Tibial nerve (tissue), 4 donors: Measurements from ENCODE around the gene KCNK2. TPM values are rescaled to one million over a fixed set of nuclear protein-coding genes. Genes with fewer than 3 reads are reported as not detected.
"Not testable (repeated sequence)": the region's sequence is repeated elsewhere in the genome, so short reads cannot be mapped to it uniquely, and the experiment has no call there.

Experiments used
- DNase-seq, 2 donors: peaks; one replicate each; pipeline ENCODE4 v3.0.0-alpha.2; 2019; ENCODE audit warnings: low spot score in 2 of 2
- H3K27ac ChIP-seq, 4 donors: fragments of 200-600 bp; sonication (generic) in 3 of 4; one replicate each; pipeline ENCODE4 v1.5.1; 2017 to 2019; ENCODE audit warnings: mild to moderate bottlenecking in 1 of 4
- H3K27me3 ChIP-seq, 2 donors: fragments of 200-600 bp; sonication (generic) in 1 of 2; one replicate each; pipeline versions ENCODE4 v1.5.1 to v1.6.0; 2017 to 2019
- H3K36me3 ChIP-seq, 3 donors: fragments of 200-600 bp; sonication (generic); one replicate each; pipeline ENCODE4 v1.5.1; 2018 to 2019
- H3K4me1 ChIP-seq, 4 donors: fragments of 200-600 bp; sonication (generic) in 3 of 4; one replicate each; pipeline ENCODE4 v1.5.1; 2017 to 2019
- H3K4me3 ChIP-seq, 4 donors: fragments of 200-600 bp; sonication (generic) in 3 of 4; one replicate each; pipeline ENCODE4 v1.5.1; 2017 to 2019; ENCODE audit warnings: mild to moderate bottlenecking in 1 of 4, moderate library complexity in 1 of 4
- H3K9me3 ChIP-seq, 4 donors: fragments of 200-600 bp; sonication (generic) in 3 of 4; one replicate each; pipeline ENCODE4 v1.5.1; 2017 to 2019
- CTCF ChIP-seq, 5 experiments: fragments of 200-600 bp in 3 of 5; fragments of 450-650 bp in 2 of 5; sonication (generic) in 3 of 5; IDR thresholded peaks; one replicate each; pipeline ENCODE4 v1.5.1; 2016 to 2019; ENCODE audit warnings: antibody characterized with exemption in 5 of 5, mild to moderate bottlenecking in 3 of 5, moderate library complexity in 2 of 5
- EP300 ChIP-seq, 2 donors: sonication (generic); formaldehyde crosslinking; IDR thresholded peaks; one replicate each; pipeline ENCODE4 v1.6.1; 2017; ENCODE audit warnings: antibody characterized with exemption in 2 of 2, mild to moderate bottlenecking in 1 of 2
- POLR2A ChIP-seq, 2 donors: fragments of 450-650 bp; IDR thresholded peaks; one replicate each; pipeline ENCODE4 v1.6.1; 2017; ENCODE audit warnings: antibody characterized with exemption in 2 of 2, mild to moderate bottlenecking in 2 of 2, moderate library complexity in 2 of 2
- WGBS, 2 donors: methylation state at CpG; one replicate each; pipeline ENCODE4 v1.1.5; 2018; 5-methylcytosine and 5-hydroxymethylcytosine counted together
- total RNA-seq, 4 donors: library from RNA; depleted of rRNA; stranded (reverse); fragments of >200 nt; gene quantifications; one replicate each; pipeline ENCODE4 v1.1.0, GENCODE V29; 2016

KCNK2 gene
- total RNA-seq, 4 donors from 2014 or later = 9.4 to 13.7 (median 12.2) TPM

GRCh38 chr1:215146240-215146975 lies 63.9 kb downstream of the KCNK2 start:
- H3K4me3 ChIP-seq = no peak overlapping the region
- H3K27me3 ChIP-seq = no peaks in the 10 kb centered on the region
- no peaks in the 10 kb centered on the region for H3K36me3 ChIP-seq
- peaks cover 0 to 7% (median under 1%) of the 10 kb centered on the region in 4 donors for H3K9me3 ChIP-seq
- DNase-seq = peak in 1 of 2 donors; percentile 11
- TF ChIP-seq POLR2A (IDR thresholded peaks at IDR 0.05) = no peak
- TF ChIP-seq CTCF (IDR thresholded peaks at IDR 0.05) = peak in 2 of 5 experiments; percentile 11 to 23
- TF ChIP-seq EP300 (IDR thresholded peaks at IDR 0.05) = no peak
- H3K27ac ChIP-seq = no peak overlapping the region
- WGBS, 2 donors = 65 to 67% methylated on average over 8 of the region's 8 CpGs
- no peaks in the 10 kb centered on the region for H3K4me1 ChIP-seq

GRCh38 chr1:215147024-215147423 lies 64.5 kb downstream of the KCNK2 start:
- no peaks in the 10 kb centered on the region for H3K4me1 ChIP-seq
- 86 to 94% methylated on average over 3 of the region's 3 CpGs for WGBS, 2 donors
- no peaks in the 10 kb centered on the region for H3K36me3 ChIP-seq
- H3K27me3 ChIP-seq = no peaks in the 10 kb centered on the region
- peaks cover 0 to 2% (median 0%) of the 10 kb centered on the region in 4 donors for H3K9me3 ChIP-seq
- no peak overlapping the region for H3K4me3 ChIP-seq
- no peak for TF ChIP-seq CTCF (IDR thresholded peaks at IDR 0.05)
- TF ChIP-seq EP300 (IDR thresholded peaks at IDR 0.05) = no peak
- no peak for TF ChIP-seq POLR2A (IDR thresholded peaks at IDR 0.05)
- H3K27ac ChIP-seq = no peak overlapping the region
- DNase-seq = no peak

GRCh38 chr1:215151841-215152549 lies 69.5 kb downstream of the KCNK2 start:
- Histone ChIP-seq H3K27ac (no peak overlapping the region), H3K36me3 (no peaks in the 10 kb centered on the region), H3K4me1 (no peaks in the 10 kb centered on the region), H3K27me3 (no peaks in the 10 kb centered on the region), H3K9me3 (no peaks in the 10 kb centered on the region), H3K4me3 (no peak overlapping the region)
- no peak for TF ChIP-seq CTCF (IDR thresholded peaks at IDR 0.05)
- TF ChIP-seq POLR2A (IDR thresholded peaks at IDR 0.05) = no peak
- WGBS, 2 donors = 82 to 88% methylated on average over 2 of the region's 2 CpGs
- DNase-seq = no peak

GRCh38 chr1:215156232-215156631 lies 73.7 kb downstream of the KCNK2 start:
- no peaks in the 10 kb centered on the region for H3K36me3 ChIP-seq
- H3K27me3 ChIP-seq = no peaks in the 10 kb centered on the region
- no peak for TF ChIP-seq CTCF (IDR thresholded peaks at IDR 0.05)
- TF ChIP-seq POLR2A (IDR thresholded peaks at IDR 0.05) = no peak
- no peak for TF ChIP-seq EP300 (IDR thresholded peaks at IDR 0.05)
- no peaks in the 10 kb centered on the region for H3K4me1 ChIP-seq
- no peak for DNase-seq
- no peak overlapping the region for H3K27ac ChIP-seq
- H3K9me3 ChIP-seq = no peaks in the 10 kb centered on the region
- 43 to 55% methylated on average over 1 of the region's 1 CpG for WGBS, 2 donors
- H3K4me3 ChIP-seq = no peak overlapping the region

GRCh38 chr1:215160351-215160750 lies 77.8 kb downstream of the KCNK2 start:
- TF ChIP-seq CTCF (IDR thresholded peaks at IDR 0.05) = no peak
- Histone ChIP-seq H3K4me1 (no peaks in the 10 kb centered on the region), H3K27ac (no peak overlapping the region), H3K36me3 (no peaks in the 10 kb centered on the region), H3K9me3 (peaks cover 0 to 12% (median 0%) of the 10 kb centered on the region in 4 donors), H3K27me3 (no peaks in the 10 kb centered on the region), H3K4me3 (no peak overlapping the region)
- no peak for DNase-seq
- WGBS, 2 donors = 38 to 44% methylated on average over 1 of the region's 1 CpG

- H3K27ac ChIP-seq, H3K4me1 ChIP-seq, H3K4me3 ChIP-seq, DNase-seq, H3K27me3 ChIP-seq, H3K36me3 ChIP-seq: not testable (repeated sequence)
- H3K9me3 ChIP-seq = peaks cover 0 to 12% (median 0%) of the 10 kb centered on the region in 4 donors
- WGBS, 2 donors = 94 to 95% methylated on average over 4 of the region's 4 CpGs
Measured at GRCh38 chr1:215163144-215163543, 80.6 kb downstream of the KCNK2 start.
